Sigmoid colon (tissue), 7 donors: ENCODE measurements around the gene PRKCQ. TPM values are rescaled to one million over a fixed set of nuclear protein-coding genes. Genes with fewer than 3 reads are reported as not detected.

Experiments
- DNase-seq: peaks from one replicate; pipeline ENCODE4 v3.0.0-alpha.2; 2019
- H3K27ac ChIP-seq, 4 donors: fragments of 200-600 bp; sonication (generic); one replicate each; pipeline ENCODE4 v1.5.1; 2016 to 2019; ENCODE audit warnings: mild to moderate bottlenecking in 1 of 4
- H3K27me3 ChIP-seq, 3 donors: fragments of 200-600 bp; sonication (generic); one replicate each; pipeline ENCODE4 v1.5.1; 2019; ENCODE audit warnings: mild to moderate bottlenecking in 1 of 3
- H3K36me3 ChIP-seq, 4 donors: fragments of 200-600 bp; sonication (generic); one replicate each; pipeline ENCODE4 v1.5.1; 2016 to 2019
- H3K4me1 ChIP-seq, 4 donors: fragments of 200-600 bp; sonication (generic); one replicate each; pipeline ENCODE4 v1.5.1; 2017 to 2019
- H3K4me3 ChIP-seq, 4 donors: fragments of 200-600 bp; sonication (generic); one replicate each; pipeline ENCODE4 v1.5.1; 2017 to 2019; ENCODE audit warnings: mild to moderate bottlenecking in 2 of 4, moderate library complexity in 1 of 4
- H3K9me3 ChIP-seq, 4 donors: fragments of 200-600 bp in 3 of 4; sonication (generic) in 3 of 4; one replicate each; pipeline versions ENCODE4 v1.5.1 to v1.6.1; 2013 to 2019
- EP300 ChIP-seq, 4 donors: sonication (generic); formaldehyde crosslinking; IDR thresholded peaks; one replicate each; pipeline ENCODE4 v1.6.1; 2017; ENCODE audit warnings: antibody characterized with exemption in 4 of 4
- POLR2A ChIP-seq, 2 donors: fragments of 450-650 bp; IDR thresholded peaks; one replicate each; pipeline ENCODE4 v1.6.1; 2016; ENCODE audit warnings: antibody characterized with exemption in 2 of 2, mild to moderate bottlenecking in 2 of 2, moderate library complexity in 2 of 2
- POLR2AphosphoS5 ChIP-seq, 4 donors: sonication (generic); formaldehyde crosslinking; IDR thresholded peaks; one replicate each; pipeline ENCODE4 v1.6.1; 2017; ENCODE audit warnings: antibody characterized with exemption in 4 of 4
- WGBS, 2 donors: extraction: QIAGEN DNeasy Blood & Tissue Kit; methylation state at CpG; one replicate each; pipeline ENCODE4 v1.1.7; 2013; 5-methylcytosine and 5-hydroxymethylcytosine counted together
- intact Hi-C: fragments of 100-400 bp; cut with DNase I; formaldehyde crosslinking; loops from one replicate; pipeline ENCODE4 v1.15.1; 2023
- polyA plus RNA-seq, 3 donors: library from polyadenylated mRNA; stranded (reverse); fragments of 200-250 nt; gene quantifications; one replicate each; pipeline ENCODE4 v1.2.3, GENCODE V29; 2013
- total RNA-seq, 4 donors: library from RNA; depleted of rRNA; stranded (reverse); fragments of >200 nt; gene quantifications; one replicate each; pipeline ENCODE4 v1.1.0, GENCODE V29; 2016
- TF ChIP-seq, protein P1 (sequence below), 4 experiments: fragments of 450-650 bp in 3 of 4; fragments of 200-600 bp in 1 of 4; IDR thresholded peaks; one replicate each; pipeline ENCODE4 v1.5.1; 2016 to 2019; ENCODE audit warnings: antibody characterized with exemption in 4 of 4, mild to moderate bottlenecking in 3 of 4, moderate library complexity in 2 of 4
- donor health status: healthy with polysubstance abuse.
- donor health status: Bipolar disorder and iron deficiency.
- donor health status: healthy.

The PRKCQ gene
- total and polyA plus RNA-seq, 7 donors = 0.23 to 3.0 (median 0.81) TPM

DNA sequence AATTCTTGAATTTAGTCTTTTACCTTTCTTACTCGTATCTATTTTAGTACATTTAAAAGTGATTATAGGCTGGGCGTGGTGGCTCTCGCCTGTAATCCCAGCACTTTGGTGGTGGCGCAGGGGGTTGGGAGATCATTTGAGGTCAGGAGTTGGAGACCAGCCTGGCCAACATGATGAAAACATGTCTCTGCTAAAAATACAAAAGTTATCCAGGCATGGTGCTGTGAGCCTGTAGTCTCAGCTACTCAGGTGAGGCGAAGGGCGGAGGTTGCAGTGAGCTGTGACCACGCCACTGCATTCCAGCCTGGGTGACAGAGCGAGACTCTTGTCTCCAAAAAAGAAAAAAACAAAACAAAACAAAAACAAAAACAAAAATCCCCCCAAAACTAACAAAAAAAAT lies 12.2 kb downstream of the PRKCQ start:
- TF ChIP-seq, protein P1, sequence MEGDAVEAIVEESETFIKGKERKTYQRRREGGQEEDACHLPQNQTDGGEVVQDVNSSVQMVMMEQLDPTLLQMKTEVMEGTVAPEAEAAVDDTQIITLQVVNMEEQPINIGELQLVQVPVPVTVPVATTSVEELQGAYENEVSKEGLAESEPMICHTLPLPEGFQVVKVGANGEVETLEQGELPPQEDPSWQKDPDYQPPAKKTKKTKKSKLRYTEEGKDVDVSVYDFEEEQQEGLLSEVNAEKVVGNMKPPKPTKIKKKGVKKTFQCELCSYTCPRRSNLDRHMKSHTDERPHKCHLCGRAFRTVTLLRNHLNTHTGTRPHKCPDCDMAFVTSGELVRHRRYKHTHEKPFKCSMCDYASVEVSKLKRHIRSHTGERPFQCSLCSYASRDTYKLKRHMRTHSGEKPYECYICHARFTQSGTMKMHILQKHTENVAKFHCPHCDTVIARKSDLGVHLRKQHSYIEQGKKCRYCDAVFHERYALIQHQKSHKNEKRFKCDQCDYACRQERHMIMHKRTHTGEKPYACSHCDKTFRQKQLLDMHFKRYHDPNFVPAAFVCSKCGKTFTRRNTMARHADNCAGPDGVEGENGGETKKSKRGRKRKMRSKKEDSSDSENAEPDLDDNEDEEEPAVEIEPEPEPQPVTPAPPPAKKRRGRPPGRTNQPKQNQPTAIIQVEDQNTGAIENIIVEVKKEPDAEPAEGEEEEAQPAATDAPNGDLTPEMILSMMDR (IDR thresholded peaks at IDR 0.05) = no peak
- TF ChIP-seq POLR2AphosphoS5 (IDR thresholded peaks at IDR 0.05) (no peak), EP300 (IDR thresholded peaks at IDR 0.05) (no peak), POLR2A (IDR thresholded peaks at IDR 0.05) (no peak)
- 77 to 80% methylated on average over 8 of the region's 8 CpGs for WGBS, 2 donors

DNA sequence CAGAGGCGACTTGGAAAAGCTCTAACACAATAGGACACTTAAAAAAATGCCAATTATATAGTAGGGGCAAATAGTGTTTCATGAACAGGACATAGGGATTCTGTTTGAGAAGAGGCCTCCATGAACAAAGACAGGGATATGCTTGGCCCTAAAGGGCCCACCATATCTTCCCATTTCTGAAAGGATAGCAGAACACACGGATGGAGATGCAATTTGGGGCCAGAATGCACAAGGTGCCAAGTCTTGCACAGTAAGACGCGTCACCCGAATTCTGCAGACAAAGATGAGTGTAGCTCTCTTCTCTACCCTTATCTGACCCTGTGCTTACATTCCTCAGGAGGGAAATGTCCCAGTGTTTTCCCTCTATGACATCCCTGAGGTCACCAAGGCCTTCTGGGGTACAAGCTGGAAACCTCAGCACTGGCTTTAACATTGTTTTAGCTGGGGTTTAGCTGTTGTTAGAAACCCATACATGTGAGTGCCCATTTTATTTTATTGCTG lies 12.8 kb downstream of the PRKCQ start:
- TF ChIP-seq POLR2AphosphoS5 (IDR thresholded peaks at IDR 0.05) (no peak), EP300 (IDR thresholded peaks at IDR 0.05) (no peak), POLR2A (IDR thresholded peaks at IDR 0.05) (no peak)
- TF ChIP-seq, protein P1 (IDR thresholded peaks at IDR 0.05) = no peak
- no peaks in the 10 kb centered on the region for H3K4me1 ChIP-seq
- H3K27me3 ChIP-seq = no peaks in the 10 kb centered on the region
- intact Hi-C loops = no loop called here
- no peak overlapping the region for H3K27ac ChIP-seq
- no peaks in the 10 kb centered on the region for H3K36me3 ChIP-seq
- no peaks in the 10 kb centered on the region for H3K9me3 ChIP-seq
- 90 to 92% methylated on average over 5 of the region's 5 CpGs for WGBS, 2 donors
- no peak for DNase-seq
- H3K4me3 ChIP-seq = no peak overlapping the region

More for the DNA sequence above, 12.2 kb downstream of the PRKCQ start:
- H3K36me3 ChIP-seq = no peaks in the 10 kb centered on the region
- intact Hi-C loops = no loop called here
- H3K27me3 ChIP-seq = no peaks in the 10 kb centered on the region
- no peak overlapping the region for H3K27ac ChIP-seq
- no peak for DNase-seq
- no peaks in the 10 kb centered on the region for H3K4me1 ChIP-seq
- no peaks in the 10 kb centered on the region for H3K9me3 ChIP-seq
- H3K4me3 ChIP-seq = no peak overlapping the region

DNA sequence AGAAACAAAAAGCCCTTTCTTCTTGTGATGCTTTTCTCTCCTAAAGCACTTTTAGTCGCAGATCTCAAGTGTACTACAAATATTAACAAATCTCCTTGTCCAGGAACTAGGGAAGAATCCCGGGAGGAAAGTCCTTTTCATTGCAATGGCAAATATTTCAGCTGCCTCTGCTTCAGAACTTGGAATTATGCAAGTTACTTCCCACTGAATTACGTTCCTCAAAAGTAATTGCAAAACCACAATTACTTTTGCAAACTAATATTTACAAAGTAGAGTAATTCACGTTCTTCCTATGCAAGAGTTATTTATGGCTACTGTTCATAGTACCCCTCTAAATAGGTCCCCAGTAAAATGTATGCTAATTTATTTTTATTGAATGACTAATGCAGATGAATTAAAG lies 14.5 kb downstream of the PRKCQ start:
- Histone ChIP-seq H3K27me3 (no peaks in the 10 kb centered on the region), H3K36me3 (no peaks in the 10 kb centered on the region), H3K27ac (no peak overlapping the region), H3K4me1 (no peaks in the 10 kb centered on the region), H3K9me3 (no peaks in the 10 kb centered on the region), H3K4me3 (no peak overlapping the region)
- intact Hi-C loops = no loop called here
- TF ChIP-seq EP300 (IDR thresholded peaks at IDR 0.05) (no peak), POLR2AphosphoS5 (IDR thresholded peaks at IDR 0.05) (no peak), POLR2A (IDR thresholded peaks at IDR 0.05) (no peak)
- TF ChIP-seq, protein P1 (IDR thresholded peaks at IDR 0.05) = no peak
- 56 to 65% methylated on average over 4 of the region's 4 CpGs for WGBS, 2 donors
- DNase-seq = no peak

DNA sequence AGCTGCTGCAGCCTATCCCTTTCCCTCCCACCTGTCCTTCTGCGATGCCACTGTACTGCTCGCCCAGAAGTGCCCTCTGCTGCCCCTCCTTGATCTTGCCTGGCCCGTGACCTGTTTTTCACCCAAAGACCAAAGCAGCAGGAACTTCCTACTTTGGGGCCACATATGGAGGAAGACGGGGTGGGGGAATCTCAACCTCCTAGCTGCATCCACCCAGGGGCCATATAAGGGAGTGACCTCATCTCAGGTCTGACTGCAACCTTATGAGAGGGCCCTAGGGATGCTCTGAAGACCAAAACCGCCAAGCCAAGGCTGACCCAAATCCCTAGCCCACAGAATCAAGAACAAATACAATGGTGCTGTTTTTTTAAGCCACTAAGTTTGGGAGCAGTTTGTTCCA lies 15.7 kb downstream of the PRKCQ start:
- Histone ChIP-seq H3K27ac (no peak overlapping the region), H3K9me3 (no peaks in the 10 kb centered on the region), H3K4me3 (no peak overlapping the region), H3K36me3 (no peaks in the 10 kb centered on the region), H3K4me1 (no peaks in the 10 kb centered on the region), H3K27me3 (no peaks in the 10 kb centered on the region)
- DNase-seq = no peak
- WGBS, 2 donors = 69 to 73% methylated on average over 5 of the region's 5 CpGs
- intact Hi-C loops = no loop called here
- TF ChIP-seq POLR2A (IDR thresholded peaks at IDR 0.05) = no peak
- TF ChIP-seq, protein P1 (IDR thresholded peaks at IDR 0.05) = no peak
- no peak for TF ChIP-seq EP300 (IDR thresholded peaks at IDR 0.05)
- TF ChIP-seq POLR2AphosphoS5 (IDR thresholded peaks at IDR 0.05) = no peak

DNA sequence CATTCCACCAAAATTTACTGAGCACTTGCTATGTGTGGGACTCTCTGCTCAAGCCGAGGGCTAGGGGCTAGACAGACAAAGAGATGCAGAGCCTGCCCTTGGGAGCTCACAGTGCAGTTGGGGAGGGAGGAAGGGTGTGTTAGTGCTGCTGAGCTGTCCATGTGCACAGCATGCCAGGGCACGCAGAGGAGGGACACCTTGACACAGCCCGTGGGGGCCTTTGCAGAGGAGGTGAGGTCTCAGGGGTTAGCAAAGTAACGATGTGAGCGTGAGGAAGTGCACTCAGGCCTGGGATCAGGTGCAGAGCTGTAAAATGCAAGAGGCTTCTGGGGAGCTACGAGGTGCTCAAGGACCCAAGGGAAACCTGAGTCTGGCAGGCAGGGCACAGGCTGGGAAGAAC lies 16.3 kb downstream of the PRKCQ start:
- no peaks in the 10 kb centered on the region for H3K4me1 ChIP-seq
- TF ChIP-seq EP300 (IDR thresholded peaks at IDR 0.05) (no peak), POLR2A (IDR thresholded peaks at IDR 0.05) (no peak), POLR2AphosphoS5 (IDR thresholded peaks at IDR 0.05) (no peak)
- TF ChIP-seq, protein P1 (IDR thresholded peaks at IDR 0.05) = no peak
- H3K9me3 ChIP-seq = no peaks in the 10 kb centered on the region
- intact Hi-C loops = no loop called here
- no peak for DNase-seq
- no peak overlapping the region for H3K27ac ChIP-seq
- no peaks in the 10 kb centered on the region for H3K36me3 ChIP-seq
- no peaks in the 10 kb centered on the region for H3K27me3 ChIP-seq
- 73 to 93% methylated on average over 6 of the region's 6 CpGs for WGBS, 2 donors
- no peak overlapping the region for H3K4me3 ChIP-seq
